HCT116 (cell line): ENCODE data around the gene AKAP5. TPM values are rescaled to one million over a fixed set of nuclear protein-coding genes. Genes with fewer than 3 reads are reported as not detected.

Experiments
- ATAC-seq: fragments of 200-7000 bp; cut with Tn5 transposase; 2 replicates; pipeline ENCODE4 v1.9.1; 2020; ENCODE audit warnings: mild to moderate bottlenecking, moderate library complexity
- BruUV-seq: library from RNA; stranded (reverse); fragments of 400-500 nt; replicated peaks from 2 replicates; lab custom pipeline; 2021; lab: Mats Ljungman, UMichigan
- CTCF ChIA-PET: fragments of 300-600 bp; sonication (Branson Sonifier 250); formaldehyde crosslinking; loops from one replicate; lab custom pipeline; 2021; ENCODE audit warnings: antibody characterized with exemption; lab: Charles Lee
- POLR2A ChIA-PET: fragments of 300-600, 350-600 bp; sonication (Branson Sonifier 250); formaldehyde crosslinking; loops from one replicate; lab custom pipeline; 2021; ENCODE audit warnings: antibody characterized with exemption; lab: Charles Lee
- RAD21 ChIA-PET, 2 experiments: fragments of 300-600 bp; sonication (Branson Sonifier 250); formaldehyde crosslinking; loops; one replicate each; lab custom pipeline; 2023; ENCODE audit warnings: low total read pairs in 2 of 2; ENCODE audit not compliant: uncharacterized antibody in 2 of 2, unreplicated experiment in 2 of 2, low non-redundant PET in 1 of 2; lab: Charles Lee
- DNase-seq: peaks from one replicate; pipeline ENCODE4 v3.0.0-alpha.2; 2010; ENCODE audit warnings: low read depth, low spot score
- H2AFZ ChIP-seq: fragments of 200-600 bp; shearing (Covaris generic), sonication (generic); 2 replicates; pipeline ENCODE4 v1.6.1; 2017; ENCODE audit warnings: low read depth, mixed run types, mixed read lengths, antibody characterized with exemption, low read length; ENCODE audit not compliant: poor library complexity, severe bottlenecking
- H3K27ac ChIP-seq: 2 replicates; pipeline ENCODE4 v1.5.1; 2012; ENCODE audit warnings: low read depth, low read length
- H3K27me3 ChIP-seq: fragments of 200-600 bp; sonication (generic); 2 replicates; pipeline ENCODE4 v1.6.1; 2016; ENCODE audit warnings: mixed run types, low read length, mixed read lengths; ENCODE audit not compliant: insufficient read depth
- H3K36me3 ChIP-seq, 2 experiments: fragments of 200-500 bp in 1 of 2; fragments of 200-600 bp in 1 of 2; sonication (Bioruptor generic) in 1 of 2; sonication (generic) in 1 of 2; 2 replicates each; pipeline versions ENCODE4 v1.5.1 to v1.6.1; 2014 to 2016; ENCODE audit warnings: low read length in 2 of 2, inconsistent platforms in 1 of 2, mixed read lengths in 1 of 2, mixed run types in 1 of 2; ENCODE audit not compliant: insufficient read depth in 2 of 2, control insufficient read depth in 1 of 2
- H3K4me1 ChIP-seq, 2 experiments: fragments of 200-600 bp in 1 of 2; sonication (generic) in 1 of 2; 2 replicates each; pipeline versions ENCODE4 v1.5.1 to v1.6.1; 2012 to 2017; ENCODE audit warnings: low read length in 2 of 2, inconsistent platforms in 1 of 2, mild to moderate bottlenecking in 1 of 2, mixed read lengths in 1 of 2, mixed run types in 1 of 2, moderate library complexity in 1 of 2; ENCODE audit not compliant: insufficient read depth in 2 of 2, control insufficient read depth in 1 of 2
- H3K4me2 ChIP-seq: fragments of 200-600 bp; sonication (generic); 2 replicates; pipeline ENCODE4 v1.6.1; 2017; ENCODE audit warnings: mixed run types, low read length, mixed read lengths
- H3K4me3 ChIP-seq, 2 experiments: fragments of 200-600 bp in 1 of 2; sonication (generic) in 1 of 2; replicated peaks in 1 of 2; 2 replicates each; pipeline ENCODE4 v1.5.1; 2011 to 2016; ENCODE audit warnings: low read length in 2 of 2, control low read depth in 1 of 2, low read depth in 1 of 2, mild to moderate bottlenecking in 1 of 2, mixed read lengths in 1 of 2, mixed run types in 1 of 2
- H3K79me2 ChIP-seq: fragments of 200-600 bp; sonication (generic); 2 replicates; pipeline ENCODE4 v1.6.1; 2017; ENCODE audit warnings: mild to moderate bottlenecking, mixed run types, low read length, moderate library complexity, mixed read lengths; ENCODE audit not compliant: insufficient read depth
- H3K9ac ChIP-seq: fragments of 200-600 bp; sonication (generic); 2 replicates; pipeline ENCODE4 v1.6.1; 2016; ENCODE audit warnings: low read length, mixed read lengths
- H3K9me2 ChIP-seq: fragments of 200-600 bp; sonication (generic), shearing (Covaris generic); 2 replicates; pipeline ENCODE4 v1.6.1; 2017; ENCODE audit warnings: mixed run types, mild to moderate bottlenecking, moderate library complexity; ENCODE audit not compliant: insufficient read depth
- H3K9me3 ChIP-seq, 2 experiments: fragments of 200-500 bp in 1 of 2; fragments of 200-600 bp in 1 of 2; sonication (Bioruptor generic) in 1 of 2; sonication (generic) in 1 of 2; 2 replicates each; pipeline ENCODE4 v1.6.1; 2014 to 2017; ENCODE audit warnings: low read length in 2 of 2, mixed read lengths in 2 of 2, inconsistent platforms in 1 of 2, low read depth in 1 of 2, mild to moderate bottlenecking in 1 of 2, mixed run types in 1 of 2, moderate library complexity in 1 of 2; ENCODE audit not compliant: control insufficient read depth in 1 of 2, insufficient read depth in 1 of 2
- H4K20me1 ChIP-seq: fragments of 200-600 bp; sonication (generic), shearing (Covaris generic); 2 replicates; pipeline ENCODE4 v1.6.1; 2017; ENCODE audit warnings: mixed run types, mild to moderate bottlenecking, moderate library complexity; ENCODE audit not compliant: insufficient read depth
- CEBPB ChIP-seq: IDR thresholded peaks from 2 replicates; pipeline ENCODE4 v1.6.1; 2012; ENCODE audit warnings: low read depth
- ELF1 ChIP-seq: IDR thresholded peaks from 2 replicates; pipeline ENCODE4 v1.6.1; 2012; ENCODE audit warnings: low read depth, borderline replicate concordance
- EZH2phosphoT487 ChIP-seq: fragments of 200-600 bp; IDR thresholded peaks from 2 replicates; pipeline ENCODE4 v1.6.1; 2018; ENCODE audit warnings: antibody characterized with exemption, borderline replicate concordance
- JUND ChIP-seq: IDR thresholded peaks from 2 replicates; pipeline ENCODE4 v1.6.1; 2012
- POLR2A ChIP-seq: IDR thresholded peaks from 2 replicates; pipeline ENCODE4 v1.7.0; 2011; ENCODE audit warnings: borderline replicate concordance; ENCODE audit not compliant: insufficient read depth, insufficient read length; ENCODE audit errors: extremely low read depth
- POLR2AphosphoS5 ChIP-seq: IDR thresholded peaks from 2 replicates; pipeline ENCODE4 v1.6.1; 2011; ENCODE audit warnings: mild to moderate bottlenecking, low read depth, low read length, moderate library complexity
- RAD21 ChIP-seq: IDR thresholded peaks from 2 replicates; pipeline ENCODE4 v1.6.1; 2012; ENCODE audit warnings: low read depth, mild to moderate bottlenecking
- REST ChIP-seq: IDR thresholded peaks from 2 replicates; pipeline ENCODE4 v1.6.1; 2012; ENCODE audit warnings: low read depth
- SIN3A ChIP-seq: IDR thresholded peaks from 2 replicates; pipeline ENCODE4 v1.6.1; 2012; ENCODE audit warnings: low read depth
- SP1 ChIP-seq: IDR thresholded peaks from 2 replicates; pipeline ENCODE4 v1.6.1; 2012; ENCODE audit warnings: low read depth
- SRF ChIP-seq: IDR thresholded peaks from 2 replicates; pipeline ENCODE4 v1.6.1; 2012; ENCODE audit warnings: low read depth
- YY1 ChIP-seq: IDR thresholded peaks from 2 replicates; pipeline ENCODE4 v1.6.1; 2011; ENCODE audit warnings: low read length, low read depth, moderate library complexity, mild to moderate bottlenecking; ENCODE audit not compliant: insufficient replicate concordance; ENCODE audit errors: extremely low read depth
- ZBTB33 ChIP-seq: IDR thresholded peaks from 2 replicates; pipeline ENCODE4 v1.6.1; 2011; ENCODE audit warnings: mild to moderate bottlenecking, low read length, moderate library complexity; ENCODE audit not compliant: insufficient replicate concordance; ENCODE audit errors: extremely low read depth
- ZFX ChIP-seq: fragments of 450-650 bp; IDR thresholded peaks from 2 replicates; pipeline ENCODE4 v1.6.1; 2017
- intact Hi-C: fragments of 100-400 bp; cut with micrococcal nuclease; formaldehyde crosslinking; loops from 2 replicates; pipeline ENCODE4 v1.10.0; 2022
- total RNA-seq: library from RNA; stranded (reverse); gene quantifications from one replicate; pipeline ENCODE4 v1.2.1, GENCODE V29; 2021; ENCODE audit not compliant: unreplicated experiment

The AKAP5 gene
- total RNA-seq, 1 experiment from 2014 or later, result 0.54 TPM

- Histone ChIP-seq H3K4me3 (no peak overlapping the region), H2AFZ (no peak overlapping the region), H3K27me3 (no peaks in the 10 kb centered on the region), H3K9ac (no peak overlapping the region), H3K79me2 (peaks cover 79% of the 10 kb centered on the region), H3K9me3 (no peaks in the 10 kb centered on the region), H3K9me2 (no peaks in the 10 kb centered on the region), H4K20me1 (0 out of 2 replicates have a peak, but pooled peaks cover 3% of the 10 kb centered on the region), H3K36me3 (no peaks in the 10 kb centered on the region), H3K4me1 (peaks cover 9 to 13% of the 10 kb centered on the region in 2 experiments; a peak in 3 of 4 replicates), H3K27ac (no peak overlapping the region), H3K4me2 (no peak overlapping the region)
- POLR2A ChIA-PET, result no interaction called here
- intact Hi-C loops, result loop anchor here (10.0 kb wide), 1 partner anchor 120 kb away; no protein-coding TSS in a partner anchor
- RAD21 ChIA-PET, result no interaction called here
- BruUV-seq, result no TSS peak
- DNase-seq (no peak), ATAC-seq (no peak)
- no peak for TF ChIP-seq YY1
- CTCF ChIA-PET, result no interaction called here
Measured at GRCh38 chr14:64515053-64515452, 49.8 kb downstream of the AKAP5 start.

- no peak overlapping the region for H3K9ac ChIP-seq
- H3K79me2 ChIP-seq, result peaks cover 69% of the 10 kb centered on the region
- H3K4me1 ChIP-seq, result no peaks in the 10 kb centered on the region
- intact Hi-C loops, result loop anchor here (10.0 kb wide), 1 partner anchor 118 kb away; no protein-coding TSS in a partner anchor
- no peak overlapping the region for H3K4me3 ChIP-seq
- H3K27me3 ChIP-seq, result no peaks in the 10 kb centered on the region
- no peak overlapping the region for H2AFZ ChIP-seq
- no peak overlapping the region for H3K27ac ChIP-seq
- H3K4me2 ChIP-seq, result no peak overlapping the region
- ChIA-PET RAD21 (no interaction called here), POLR2A (no interaction called here), CTCF (no interaction called here)
- H3K9me2 ChIP-seq, result no peaks in the 10 kb centered on the region
- H3K9me3 ChIP-seq, result no peaks in the 10 kb centered on the region
- BruUV-seq, result no TSS peak
- no peak for ATAC-seq
- no peaks in the 10 kb centered on the region for H4K20me1 ChIP-seq
- no peak for DNase-seq
- TF ChIP-seq SIN3A, result no peak
- no peak for TF ChIP-seq RAD21
- TF ChIP-seq SP1, result no peak
- no peak for TF ChIP-seq ELF1
- TF ChIP-seq ZBTB33, result no peak
- TF ChIP-seq EZH2phosphoT487, result no peak
- TF ChIP-seq YY1, result no peak
- TF ChIP-seq JUND, result no peak
- no peak for TF ChIP-seq CEBPB
- TF ChIP-seq POLR2AphosphoS5, result no peak
- no peak for TF ChIP-seq ZFX
- TF ChIP-seq SRF, result no peak
- TF ChIP-seq POLR2A, result no peak
- TF ChIP-seq REST, result no peak
- no peaks in the 10 kb centered on the region for H3K36me3 ChIP-seq
Measured at GRCh38 chr14:64516969-64517368, 51.7 kb downstream of the AKAP5 start.
